Hepatocyte (in vitro differentiated cells): ENCODE data around the gene SH2D7.

Experiments
- CTCF ChIP-seq: fragments of 200-600 bp; sonication (generic); IDR thresholded peaks from 2 replicates; pipeline ENCODE4 v1.5.1; 2016; ENCODE audit warnings: antibody characterized with exemption, mild to moderate bottlenecking; ENCODE audit not compliant: poor library complexity
- EZH2 ChIP-seq: fragments of 200-600 bp; sonication (generic); IDR thresholded peaks from 2 replicates; pipeline ENCODE4 v1.6.1; 2016; ENCODE audit warnings: antibody characterized with exemption, mild to moderate bottlenecking, borderline replicate concordance
- EZH2phosphoT487 ChIP-seq: fragments of 200-600 bp; sonication (generic); IDR thresholded peaks from one replicate; pipeline ENCODE4 v1.6.1; 2018; ENCODE audit warnings: antibody characterized with exemption, mild to moderate bottlenecking, low read depth, moderate library complexity; ENCODE audit not compliant: unreplicated experiment, severe bottlenecking

- TF ChIP-seq CTCF (no peak), EZH2phosphoT487 (no peak), EZH2 (no peak)
Observed at GRCh38 chr15:78046796-78047341, 45.5 kb upstream of the SH2D7 start.
